H9 (cell line): ENCODE results near the gene MYO5B. TPM values are rescaled to one million over a fixed set of nuclear protein-coding genes. Genes with fewer than 3 reads are reported as not detected.
A peak's percentile ranks its signal among the peaks of the same experiment; 100 is the strongest.

Experiments used
- DNase-seq: peaks from one replicate; pipeline ENCODE4 v3.0.0-alpha.2; 2017
- H2AFZ ChIP-seq: one replicate; pipeline ENCODE4 v1.6.1; 2013; ENCODE audit warnings: mild to moderate bottlenecking, low read length, control low read depth, moderate library complexity
- H2AK5ac ChIP-seq: 2 replicates; pipeline ENCODE4 v1.6.1; 2013; ENCODE audit warnings: low read length, control low read depth, mixed read lengths; ENCODE audit not compliant: insufficient read length
- H2BK120ac ChIP-seq: one replicate; pipeline ENCODE4 v1.6.1; 2013; ENCODE audit warnings: low read depth, mild to moderate bottlenecking, low read length, control low read depth, inconsistent platforms; ENCODE audit not compliant: poor library complexity, severe bottlenecking
- H2BK12ac ChIP-seq: 2 replicates; pipeline ENCODE4 v1.6.1; 2013; ENCODE audit warnings: low read length, control low read depth, mixed read lengths, low read depth; ENCODE audit not compliant: insufficient read length
- H2BK15ac ChIP-seq: 2 replicates; pipeline ENCODE4 v1.6.1; 2013; ENCODE audit warnings: low read depth, low read length, control low read depth
- H2BK20ac ChIP-seq: one replicate; pipeline ENCODE4 v1.6.1; 2013; ENCODE audit warnings: low read depth, mild to moderate bottlenecking, low read length, control low read depth, inconsistent platforms; ENCODE audit not compliant: poor library complexity, severe bottlenecking
- H2BK5ac ChIP-seq: 2 replicates; pipeline ENCODE4 v1.6.1; 2013; ENCODE audit warnings: low read length, control low read depth, mixed read lengths; ENCODE audit not compliant: insufficient read length
- H3K14ac ChIP-seq: 2 replicates; pipeline ENCODE4 v1.6.1; 2013; ENCODE audit warnings: low read length, control low read depth; ENCODE audit not compliant: insufficient read depth
- H3K18ac ChIP-seq: 2 replicates; pipeline ENCODE4 v1.6.1; 2013; ENCODE audit warnings: low read depth, mild to moderate bottlenecking, mixed read lengths, low read length, control low read depth; ENCODE audit not compliant: insufficient read length
- H3K23ac ChIP-seq: 2 replicates; pipeline ENCODE4 v1.6.1; 2013; ENCODE audit warnings: low read length, control low read depth, mixed read lengths, low read depth; ENCODE audit not compliant: insufficient read length
- H3K23me2 ChIP-seq: 2 replicates; pipeline ENCODE4 v1.6.1; 2013; ENCODE audit warnings: low read depth, mild to moderate bottlenecking, mixed read lengths, low read length, control low read depth; ENCODE audit not compliant: insufficient read length, poor library complexity, severe bottlenecking
- H3K27ac ChIP-seq: 2 replicates; pipeline ENCODE4 v1.5.1; 2013; ENCODE audit warnings: low read length, control low read depth, mixed read lengths, low read depth; ENCODE audit not compliant: insufficient read length
- H3K27me3 ChIP-seq: 2 replicates; pipeline ENCODE4 v1.6.1; 2013; ENCODE audit warnings: low read length, control low read depth, inconsistent platforms; ENCODE audit not compliant: insufficient read depth
- H3K4ac ChIP-seq: 2 replicates; pipeline ENCODE4 v1.6.1; 2013; ENCODE audit warnings: low read depth, mild to moderate bottlenecking, control low read depth, inconsistent platforms, low read length, moderate library complexity
- H3K4me1 ChIP-seq: 2 replicates; pipeline ENCODE4 v1.6.1; 2013; ENCODE audit warnings: low read length, control low read depth, inconsistent platforms; ENCODE audit not compliant: insufficient read depth
- H3K4me2 ChIP-seq: 2 replicates; pipeline ENCODE4 v1.6.1; 2013; ENCODE audit warnings: low read length, control low read depth, mixed read lengths; ENCODE audit not compliant: insufficient read length, insufficient read depth
- H3K56ac ChIP-seq: 2 replicates; pipeline ENCODE4 v1.6.1; 2013; ENCODE audit warnings: low read depth, mild to moderate bottlenecking, mixed read lengths, low read length, control low read depth; ENCODE audit not compliant: insufficient read length
- H3K79me1 ChIP-seq: 2 replicates; pipeline ENCODE4 v1.6.1; 2013; ENCODE audit warnings: low read depth, mild to moderate bottlenecking, moderate library complexity, low read length, control low read depth, inconsistent platforms; ENCODE audit not compliant: insufficient read depth, poor library complexity, severe bottlenecking
- H3K79me2 ChIP-seq: 2 replicates; pipeline ENCODE4 v1.6.1; 2013; ENCODE audit warnings: low read length, control low read depth, inconsistent platforms; ENCODE audit not compliant: insufficient read depth
- H3K9ac ChIP-seq: 2 replicates; pipeline ENCODE4 v1.6.1; 2013; ENCODE audit warnings: low read length, control low read depth, mixed read lengths; ENCODE audit not compliant: insufficient read length; ENCODE audit errors: extremely low read depth
- H3K9me3 ChIP-seq: one replicate; pipeline ENCODE4 v1.6.1; 2013; ENCODE audit warnings: low read depth, low read length, inconsistent platforms; ENCODE audit not compliant: control insufficient read depth
- H3T11ph ChIP-seq: one replicate; pipeline ENCODE4 v1.6.1; 2013; ENCODE audit warnings: mild to moderate bottlenecking, low read length, control low read depth, inconsistent platforms
- H4K20me1 ChIP-seq: one replicate; pipeline ENCODE4 v1.6.1; 2013; ENCODE audit not compliant: control insufficient read depth, insufficient read length, insufficient read depth
- H4K5ac ChIP-seq: 2 replicates; pipeline ENCODE4 v1.6.1; 2013; ENCODE audit warnings: low read depth, mild to moderate bottlenecking, mixed read lengths, low read length, control low read depth; ENCODE audit not compliant: insufficient read length
- H4K8ac ChIP-seq: replicated peaks from 2 replicates; pipeline ENCODE4 v1.6.1; 2013; ENCODE audit warnings: low read length, control low read depth, mixed read lengths, low read depth; ENCODE audit not compliant: insufficient read length
- H4K91ac ChIP-seq: 2 replicates; pipeline ENCODE4 v1.6.1; 2013; ENCODE audit warnings: low read depth, mild to moderate bottlenecking, moderate library complexity, mixed read lengths, low read length, control low read depth; ENCODE audit not compliant: insufficient read length
- H3K27ac Mint-ChIP-seq, 3 experiments: 2 replicates in 2 of 3; 3 replicates in 1 of 3; pipeline ENCODE4 v1.8.0; 2020 to 2021; ENCODE audit warnings: mixed read lengths in 3 of 3, mild to moderate bottlenecking in 1 of 3, moderate library complexity in 1 of 3
- H3K27me3 Mint-ChIP-seq: 2 replicates; pipeline ENCODE4 v1.8.0; 2021; ENCODE audit warnings: low read depth, mild to moderate bottlenecking, moderate library complexity, mixed read lengths
- H3K36me3 Mint-ChIP-seq, 3 experiments: 2 replicates in 2 of 3; 3 replicates in 1 of 3; pipeline ENCODE4 v1.8.0; 2020 to 2021; ENCODE audit warnings: low read depth in 3 of 3, mixed read lengths in 3 of 3; ENCODE audit not compliant: insufficient read depth in 1 of 3
- H3K4me1 Mint-ChIP-seq, 2 experiments: 2 replicates each; pipeline ENCODE4 v1.8.0; 2020; ENCODE audit warnings: mixed read lengths in 2 of 2
- H3K4me3 Mint-ChIP-seq, 2 experiments: 2 replicates in 1 of 2; 3 replicates in 1 of 2; pipeline ENCODE4 v1.8.0; 2020 to 2021; ENCODE audit warnings: mild to moderate bottlenecking in 2 of 2, mixed read lengths in 2 of 2, moderate library complexity in 1 of 2
- H3K9me3 Mint-ChIP-seq, 2 experiments: 2 replicates in 1 of 2; 3 replicates in 1 of 2; pipeline ENCODE4 v1.8.0; 2020; ENCODE audit warnings: mild to moderate bottlenecking in 2 of 2, mixed read lengths in 2 of 2, moderate library complexity in 1 of 2
- WGBS: extraction: QIAGEN DNeasy Blood & Tissue Kit; methylation state at CpG from one replicate; pipeline ENCODE4 v1.1.7; 2013; ENCODE audit warnings: missing lambda C conversion rate, low lambda C conversion rate, mixed read lengths; ENCODE audit not compliant: insufficient read length; ENCODE audit errors: extremely low coverage; 5-methylcytosine and 5-hydroxymethylcytosine counted together
- total RNA-seq: library from RNA; stranded (reverse); gene quantifications from 2 replicates; pipeline ENCODE4 v1.2.1, GENCODE V29; 2021
- TF ChIP-seq, protein P1 (sequence below): fragments of 200-600 bp; sonication (generic); conservative IDR thresholded peaks from 3 replicates; pipeline ENCODE4 v1.8.0; 2021; ENCODE audit warnings: antibody characterized with exemption, mild to moderate bottlenecking

The MYO5B gene
- total RNA-seq, 1 experiment from 2014 or later = 9.3 TPM

DNA sequence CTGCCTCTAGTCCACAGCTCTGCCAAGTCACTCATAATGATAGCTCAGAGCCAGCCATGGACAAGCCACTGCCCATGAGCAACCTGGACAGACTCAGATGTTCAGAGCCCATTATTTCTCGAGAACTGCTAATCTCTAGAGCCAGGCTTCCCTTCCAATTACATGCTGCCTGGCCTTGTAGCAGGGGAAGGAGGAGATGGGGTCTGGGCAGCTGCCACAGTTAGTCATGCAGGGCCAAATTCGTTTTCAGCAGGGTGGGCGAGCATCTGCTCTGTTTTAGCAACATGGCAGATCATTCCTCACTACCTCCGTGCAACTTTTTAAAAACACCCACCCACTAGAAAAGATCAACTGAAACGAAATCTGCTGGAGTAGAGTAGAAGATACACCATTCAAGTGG, 141.8 kb downstream of the MYO5B start:
- no peak for DNase-seq
- Mint-ChIP-seq H3K27me3 (no peaks in the 10 kb centered on the region), H3K4me1 (0 out of 4 replicates have a peak, but pooled peaks cover 0 to 2% of the 10 kb centered on the region in 2 experiments), H3K27ac (peak overlapping the region in 1 of 3 experiments; percentile 57; a peak in 1 of 7 replicates), H3K36me3 (no peaks in the 10 kb centered on the region; a peak in 1 of 7 replicates), H3K4me3 (no peak overlapping the region), H3K9me3 (no peaks in the 10 kb centered on the region)
- TF ChIP-seq, protein P1, sequence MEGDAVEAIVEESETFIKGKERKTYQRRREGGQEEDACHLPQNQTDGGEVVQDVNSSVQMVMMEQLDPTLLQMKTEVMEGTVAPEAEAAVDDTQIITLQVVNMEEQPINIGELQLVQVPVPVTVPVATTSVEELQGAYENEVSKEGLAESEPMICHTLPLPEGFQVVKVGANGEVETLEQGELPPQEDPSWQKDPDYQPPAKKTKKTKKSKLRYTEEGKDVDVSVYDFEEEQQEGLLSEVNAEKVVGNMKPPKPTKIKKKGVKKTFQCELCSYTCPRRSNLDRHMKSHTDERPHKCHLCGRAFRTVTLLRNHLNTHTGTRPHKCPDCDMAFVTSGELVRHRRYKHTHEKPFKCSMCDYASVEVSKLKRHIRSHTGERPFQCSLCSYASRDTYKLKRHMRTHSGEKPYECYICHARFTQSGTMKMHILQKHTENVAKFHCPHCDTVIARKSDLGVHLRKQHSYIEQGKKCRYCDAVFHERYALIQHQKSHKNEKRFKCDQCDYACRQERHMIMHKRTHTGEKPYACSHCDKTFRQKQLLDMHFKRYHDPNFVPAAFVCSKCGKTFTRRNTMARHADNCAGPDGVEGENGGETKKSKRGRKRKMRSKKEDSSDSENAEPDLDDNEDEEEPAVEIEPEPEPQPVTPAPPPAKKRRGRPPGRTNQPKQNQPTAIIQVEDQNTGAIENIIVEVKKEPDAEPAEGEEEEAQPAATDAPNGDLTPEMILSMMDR = no peak
- no CpG with 5 or more reads among the region's 5 CpGs for WGBS
- H4K5ac ChIP-seq = no peak overlapping the region
- no peak overlapping the region for H2BK5ac ChIP-seq
- no peak overlapping the region for H2BK12ac ChIP-seq
- no peak overlapping the region for H2BK20ac ChIP-seq
- H3K23me2 ChIP-seq = no peaks in the 10 kb centered on the region
- no peaks in the 10 kb centered on the region for H3K27me3 ChIP-seq
- H3K56ac ChIP-seq = no peak overlapping the region
- H4K8ac ChIP-seq = no peak overlapping the region
- no peak overlapping the region for H3K27ac ChIP-seq
- no peak overlapping the region for H3K4me2 ChIP-seq
- H3T11ph ChIP-seq = no peak overlapping the region
- no peak overlapping the region for H3K18ac ChIP-seq
- H3K4me1 ChIP-seq = no peaks in the 10 kb centered on the region
- H3K9ac ChIP-seq = no peak overlapping the region
- no peak overlapping the region for H2AFZ ChIP-seq
- no peak overlapping the region for H2AK5ac ChIP-seq
- no peaks in the 10 kb centered on the region for H3K9me3 ChIP-seq
- no peak overlapping the region for H3K23ac ChIP-seq
- H2BK120ac ChIP-seq = no peak overlapping the region
- H4K20me1 ChIP-seq = no peaks in the 10 kb centered on the region
- no peak overlapping the region for H2BK15ac ChIP-seq
- H3K79me1 ChIP-seq = no peaks in the 10 kb centered on the region
- H4K91ac ChIP-seq = no peak overlapping the region
- no peak overlapping the region; the same call in 1 of the 2 replicates for H3K14ac ChIP-seq
- H3K79me2 ChIP-seq = no peaks in the 10 kb centered on the region
- H3K4ac ChIP-seq = no peak overlapping the region
